Neural crest cell (in vitro differentiated cells): ENCODE results near the gene KCNMA1. TPM values are rescaled to one million over a fixed set of nuclear protein-coding genes. Genes with fewer than 3 reads are reported as not detected.

Experiments
- DNase-seq: peaks from one replicate; pipeline ENCODE4 v3.0.0; 2021; ENCODE audit warnings: low read depth, mixed read lengths, low spot score
- H3K27ac Mint-ChIP-seq: one replicate; pipeline ENCODE4 v1.8.0; 2021; ENCODE audit warnings: mild to moderate bottlenecking, mixed read lengths; ENCODE audit not compliant: unreplicated experiment
- H3K27me3 Mint-ChIP-seq: 2 replicates; pipeline ENCODE4 v1.8.0; 2021; ENCODE audit warnings: low read depth, mild to moderate bottlenecking, mixed read lengths
- H3K36me3 Mint-ChIP-seq: 2 replicates; pipeline ENCODE4 v1.8.0; 2021; ENCODE audit warnings: low read depth, mild to moderate bottlenecking, mixed read lengths
- H3K4me1 Mint-ChIP-seq: 2 replicates; pipeline ENCODE4 v1.8.0; 2021; ENCODE audit warnings: mixed read lengths
- H3K4me3 Mint-ChIP-seq: one replicate; pipeline ENCODE4 v1.8.0; 2021; ENCODE audit warnings: mild to moderate bottlenecking, mixed read lengths
- H3K9me3 Mint-ChIP-seq: 2 replicates; pipeline ENCODE4 v1.8.0; 2021; ENCODE audit warnings: mixed read lengths
- total RNA-seq: library from RNA; stranded (reverse); gene quantifications from 2 replicates; pipeline ENCODE4 v1.2.1, GENCODE V29; 2021
- TF ChIP-seq, protein P1 (sequence below): fragments of 200-600 bp; sonication (generic); conservative IDR thresholded peaks from 2 replicates; pipeline ENCODE4 v1.5.0; 2021; ENCODE audit warnings: antibody characterized with exemption, mild to moderate bottlenecking

The KCNMA1 gene
- total RNA-seq, 1 donor from 2014 or later = 1.7 TPM

- Mint-ChIP-seq H3K4me1 (peaks cover 22% of the 10 kb centered on the region), H3K36me3 (no peaks in the 10 kb centered on the region), H3K27me3 (no peaks in the 10 kb centered on the region), H3K27ac (no peak overlapping the region), H3K9me3 (no peaks in the 10 kb centered on the region), H3K4me3 (no peak overlapping the region)
- DNase-seq = no peak
- TF ChIP-seq, protein P1, sequence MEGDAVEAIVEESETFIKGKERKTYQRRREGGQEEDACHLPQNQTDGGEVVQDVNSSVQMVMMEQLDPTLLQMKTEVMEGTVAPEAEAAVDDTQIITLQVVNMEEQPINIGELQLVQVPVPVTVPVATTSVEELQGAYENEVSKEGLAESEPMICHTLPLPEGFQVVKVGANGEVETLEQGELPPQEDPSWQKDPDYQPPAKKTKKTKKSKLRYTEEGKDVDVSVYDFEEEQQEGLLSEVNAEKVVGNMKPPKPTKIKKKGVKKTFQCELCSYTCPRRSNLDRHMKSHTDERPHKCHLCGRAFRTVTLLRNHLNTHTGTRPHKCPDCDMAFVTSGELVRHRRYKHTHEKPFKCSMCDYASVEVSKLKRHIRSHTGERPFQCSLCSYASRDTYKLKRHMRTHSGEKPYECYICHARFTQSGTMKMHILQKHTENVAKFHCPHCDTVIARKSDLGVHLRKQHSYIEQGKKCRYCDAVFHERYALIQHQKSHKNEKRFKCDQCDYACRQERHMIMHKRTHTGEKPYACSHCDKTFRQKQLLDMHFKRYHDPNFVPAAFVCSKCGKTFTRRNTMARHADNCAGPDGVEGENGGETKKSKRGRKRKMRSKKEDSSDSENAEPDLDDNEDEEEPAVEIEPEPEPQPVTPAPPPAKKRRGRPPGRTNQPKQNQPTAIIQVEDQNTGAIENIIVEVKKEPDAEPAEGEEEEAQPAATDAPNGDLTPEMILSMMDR = no peak
These were observed 610.0 kb downstream of the KCNMA1 start for GRCh38 chr10:77027576-77027975.

DNA sequence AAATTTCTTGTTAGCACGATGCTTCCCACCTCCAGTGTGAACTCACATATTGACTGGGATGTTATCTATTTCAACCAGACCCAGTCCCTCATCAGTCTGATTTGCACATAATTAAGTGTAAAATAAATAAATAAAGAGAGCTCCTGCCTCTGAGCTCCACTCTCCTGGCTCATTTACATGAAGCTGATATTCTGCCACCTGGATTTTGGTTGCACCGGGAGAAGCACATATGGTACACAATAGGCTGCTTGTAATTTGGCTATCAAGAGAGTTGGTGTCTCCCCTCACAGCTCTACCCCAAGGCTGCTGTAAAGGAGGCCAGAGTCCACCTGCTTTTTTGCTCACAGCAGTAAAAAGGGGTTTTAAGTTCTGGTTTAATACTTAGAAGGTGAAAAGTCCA, 610.5 kb downstream of the KCNMA1 start:
- H3K4me3 Mint-ChIP-seq = no peak overlapping the region
- TF ChIP-seq, protein P1 = no peak
- no peaks in the 10 kb centered on the region for H3K36me3 Mint-ChIP-seq
- H3K4me1 Mint-ChIP-seq = peaks cover 18% of the 10 kb centered on the region
- H3K27ac Mint-ChIP-seq = no peak overlapping the region
- DNase-seq = no peak
- H3K27me3 Mint-ChIP-seq = no peaks in the 10 kb centered on the region
- no peaks in the 10 kb centered on the region for H3K9me3 Mint-ChIP-seq

GRCh38 chr10:77026148-77026547, 611.5 kb downstream of the KCNMA1 start:
- H3K9me3 Mint-ChIP-seq = no peaks in the 10 kb centered on the region
- peaks cover 18% of the 10 kb centered on the region for H3K4me1 Mint-ChIP-seq
- no peak overlapping the region for H3K4me3 Mint-ChIP-seq
- TF ChIP-seq, protein P1 = no peak
- no peak overlapping the region for H3K27ac Mint-ChIP-seq
- no peak for DNase-seq
- no peaks in the 10 kb centered on the region for H3K27me3 Mint-ChIP-seq
- no peaks in the 10 kb centered on the region for H3K36me3 Mint-ChIP-seq

- TF ChIP-seq, protein P1 = no peak
- H3K27ac Mint-ChIP-seq = no peak overlapping the region
- DNase-seq = no peak
- H3K9me3 Mint-ChIP-seq = no peaks in the 10 kb centered on the region
- H3K4me1 Mint-ChIP-seq = peaks cover 14% of the 10 kb centered on the region
- H3K27me3 Mint-ChIP-seq = no peaks in the 10 kb centered on the region
- H3K36me3 Mint-ChIP-seq = no peaks in the 10 kb centered on the region
- no peak overlapping the region for H3K4me3 Mint-ChIP-seq
These were observed 613.1 kb downstream of the KCNMA1 start for GRCh38 chr10:77024461-77024860.

GRCh38 chr10:77023396-77023795, 614.2 kb downstream of the KCNMA1 start:
- no peak overlapping the region for H3K27ac Mint-ChIP-seq
- DNase-seq = no peak
- no peaks in the 10 kb centered on the region for H3K36me3 Mint-ChIP-seq
- TF ChIP-seq, protein P1 = no peak
- H3K9me3 Mint-ChIP-seq = no peaks in the 10 kb centered on the region
- peaks cover 11% of the 10 kb centered on the region for H3K4me1 Mint-ChIP-seq
- no peaks in the 10 kb centered on the region for H3K27me3 Mint-ChIP-seq
- H3K4me3 Mint-ChIP-seq = no peak overlapping the region

DNA sequence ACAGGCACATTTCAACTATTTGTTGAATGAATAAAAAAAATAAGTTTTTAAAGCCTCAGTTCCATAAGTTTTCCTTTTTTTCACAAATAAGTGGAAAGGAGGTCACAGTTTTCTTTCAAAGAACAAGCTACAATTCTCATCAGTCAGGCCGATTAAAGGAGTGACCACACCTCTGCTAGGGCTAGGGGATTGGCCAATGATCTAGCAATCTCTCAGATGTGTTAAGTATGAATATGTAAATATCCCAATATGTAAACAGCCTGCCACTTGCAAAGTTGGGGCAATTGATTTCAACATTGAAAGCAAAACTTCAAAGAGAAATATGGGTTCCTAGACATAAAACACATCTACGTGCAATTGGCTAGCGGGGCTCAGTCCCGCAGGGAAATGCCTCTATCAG, 614.9 kb downstream of the KCNMA1 start:
- Mint-ChIP-seq H3K4me3 (no peak overlapping the region), H3K27me3 (no peaks in the 10 kb centered on the region), H3K36me3 (no peaks in the 10 kb centered on the region), H3K9me3 (no peaks in the 10 kb centered on the region), H3K4me1 (peaks cover 11% of the 10 kb centered on the region), H3K27ac (no peak overlapping the region)
- TF ChIP-seq, protein P1 = no peak
- DNase-seq = no peak
